ENCODE results near the gene MCEMP1. TPM values are rescaled to one million over a fixed set of nuclear protein-coding genes. Genes with fewer than 3 reads are reported as not detected.
A peak's percentile ranks its signal among the peaks of the same experiment; 100 is the strongest.

The MCEMP1 gene
- total RNA-seq, 1 experiment from 2014 or later, result not detected

- no peaks in the 10 kb centered on the region for H3K36me3 ChIP-seq (replicated peaks; ENCODE audit: control insufficient read depth, insufficient read depth, low read length)
These were observed 28.7 kb downstream of the MCEMP1 start for GRCh38 chr19:7705387-7706187.

DNA sequence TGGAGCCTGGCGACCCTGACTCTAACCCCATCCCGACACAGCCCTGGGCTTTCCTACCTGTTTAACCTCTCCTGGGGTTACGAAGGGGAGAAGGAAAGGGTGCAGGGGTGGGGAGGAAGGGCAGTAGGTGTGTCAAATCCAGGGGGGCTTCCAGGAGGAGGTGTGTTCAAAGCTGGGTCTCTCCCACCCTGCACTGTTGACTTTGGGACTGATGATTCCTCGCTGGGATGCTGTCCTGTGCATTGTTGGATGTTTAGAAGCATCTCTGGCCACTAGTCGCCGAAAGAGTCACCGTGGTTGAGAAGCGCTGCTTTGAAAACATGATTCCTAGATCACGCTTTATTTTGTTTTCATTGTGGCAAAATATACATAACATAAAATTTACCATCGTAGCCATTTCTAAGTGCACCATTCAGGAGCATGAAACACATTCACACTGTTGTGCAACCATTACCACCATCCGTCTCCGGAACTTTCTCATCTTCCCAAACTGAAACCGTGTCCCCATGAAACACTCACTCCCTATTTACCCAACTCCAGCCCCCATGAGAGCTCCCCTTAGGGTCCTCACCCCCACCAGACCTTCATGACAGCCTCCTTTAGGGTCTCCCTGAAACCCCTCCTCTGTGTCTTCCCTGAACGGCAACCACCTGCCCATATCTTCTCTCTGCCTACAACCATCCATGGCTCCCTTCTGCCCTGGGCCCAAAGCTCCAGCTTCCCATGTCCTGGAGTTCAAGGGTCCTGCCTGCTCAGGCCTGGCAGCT, 29.5 kb downstream of the MCEMP1 start:
- no peaks in the 10 kb centered on the region for H3K27me3 ChIP-seq (ENCODE audit: control insufficient read depth, insufficient read depth, low read length)
- no peak overlapping the region for H3K4me3 ChIP-seq (ENCODE audit: insufficient read depth, low read depth, low read length)
- DNase-seq, result no peak
- H3K36me3 ChIP-seq (replicated peaks; ENCODE audit: control insufficient read depth, insufficient read depth, low read length), result no peaks in the 10 kb centered on the region

More at GRCh38 chr19:7705387-7706187, 28.7 kb downstream of the MCEMP1 start:
- Histone ChIP-seq H3K4me3 (ENCODE audit: insufficient read depth, low read depth, low read length) (no peak overlapping the region), H3K27me3 (ENCODE audit: control insufficient read depth, insufficient read depth, low read length) (no peaks in the 10 kb centered on the region; the same call in 1 of the 2 replicates)
- DNase-seq, result peak; percentile 31

DNA sequence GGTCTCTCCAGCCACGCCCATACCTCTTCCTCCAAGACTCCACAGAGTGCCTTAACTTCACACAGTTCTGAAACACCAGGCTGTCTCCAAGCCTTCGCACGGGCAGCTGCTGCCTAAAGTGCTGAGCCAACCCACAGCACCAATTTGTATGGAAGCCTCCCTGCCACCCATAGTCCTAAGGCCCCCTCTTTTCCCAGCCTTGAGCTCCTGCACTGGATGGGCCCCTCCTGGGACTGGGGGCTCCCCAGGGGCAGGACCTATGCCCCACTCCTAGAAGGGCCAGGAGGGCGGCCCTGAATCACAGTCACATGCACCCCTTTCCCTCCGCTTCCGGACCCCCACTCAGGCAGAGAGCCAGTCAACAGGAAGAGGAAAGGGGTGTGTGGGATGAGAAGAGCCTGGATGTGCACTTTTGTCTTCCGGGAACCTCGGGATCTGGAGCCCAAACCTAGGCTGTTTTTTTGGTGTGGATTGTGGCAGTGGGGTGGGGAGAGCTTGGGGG, 30.1 kb downstream of the MCEMP1 start:
- DNase-seq, result peak; percentile 43
- H3K36me3 ChIP-seq (replicated peaks; ENCODE audit: control insufficient read depth, insufficient read depth, low read length), result no peaks in the 10 kb centered on the region
- no peak overlapping the region for H3K4me3 ChIP-seq (ENCODE audit: insufficient read depth, low read depth, low read length)
- H3K27me3 ChIP-seq (ENCODE audit: control insufficient read depth, insufficient read depth, low read length), result no peaks in the 10 kb centered on the region

GRCh38 chr19:7709932-7710460, 33.1 kb downstream of the MCEMP1 start:
- H3K36me3 ChIP-seq (replicated peaks; ENCODE audit: control insufficient read depth, insufficient read depth, low read length), result no peaks in the 10 kb centered on the region
- H3K4me3 ChIP-seq (ENCODE audit: insufficient read depth, low read depth, low read length), result no peak overlapping the region
- DNase-seq, result no peak
- H3K27me3 ChIP-seq (ENCODE audit: control insufficient read depth, insufficient read depth, low read length), result no peaks in the 10 kb centered on the region

- H3K27me3 ChIP-seq (ENCODE audit: control insufficient read depth, insufficient read depth, low read length), result no peaks in the 10 kb centered on the region
- no peak for DNase-seq
- no peaks in the 10 kb centered on the region for H3K36me3 ChIP-seq (replicated peaks; ENCODE audit: control insufficient read depth, insufficient read depth, low read length)
- H3K4me3 ChIP-seq (ENCODE audit: insufficient read depth, low read depth, low read length), result no peak overlapping the region
These were observed 33.7 kb downstream of the MCEMP1 start for GRCh38 chr19:7710616-7711015.

DNA sequence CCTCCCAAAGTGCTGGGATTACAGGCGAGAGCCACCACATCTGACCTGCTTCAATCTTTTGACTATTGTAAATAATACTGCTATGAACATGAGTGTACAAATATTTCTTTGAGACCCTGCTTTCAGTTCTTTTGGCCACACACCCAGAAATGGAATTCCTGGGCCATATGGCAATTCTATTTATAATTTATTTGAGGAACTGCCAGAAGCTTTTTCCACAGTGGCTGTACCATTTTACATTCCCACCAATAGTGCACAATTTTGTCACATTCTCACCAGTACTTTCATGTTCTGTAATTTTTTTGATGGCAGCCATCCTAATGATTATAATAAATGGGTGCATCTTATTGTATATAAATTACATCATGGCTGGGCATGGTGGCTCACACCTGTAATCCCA, 38.8 kb downstream of the MCEMP1 start:
- no peak for DNase-seq
- no peaks in the 10 kb centered on the region for H3K27me3 ChIP-seq (ENCODE audit: control insufficient read depth, insufficient read depth, low read length)
- H3K36me3 ChIP-seq (replicated peaks; ENCODE audit: control insufficient read depth, insufficient read depth, low read length), result no peaks in the 10 kb centered on the region
- H3K4me3 ChIP-seq (ENCODE audit: insufficient read depth, low read depth, low read length), result no peak overlapping the region

DNA sequence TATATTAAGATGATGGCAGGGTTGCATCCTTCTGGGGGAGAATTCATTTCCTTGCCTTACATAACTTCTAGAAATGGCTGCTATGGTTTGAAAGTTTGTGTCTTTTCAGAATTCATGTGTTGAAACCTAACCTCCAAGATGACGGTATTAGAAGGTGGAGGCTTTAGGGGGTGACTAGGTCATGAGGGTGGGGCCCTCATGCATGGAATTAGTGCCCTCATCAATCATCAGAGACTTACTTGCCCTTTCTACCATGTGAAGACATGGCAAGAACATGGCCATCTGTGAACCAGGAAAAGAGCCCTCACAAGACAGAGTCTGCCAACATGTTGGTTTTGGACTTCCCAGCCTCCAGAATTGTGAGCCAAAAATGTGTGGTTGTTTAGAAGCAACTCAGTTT, 39.9 kb downstream of the MCEMP1 start:
- Histone ChIP-seq H3K36me3 (replicated peaks; ENCODE audit: control insufficient read depth, insufficient read depth, low read length) (no peaks in the 10 kb centered on the region), H3K27me3 (ENCODE audit: control insufficient read depth, insufficient read depth, low read length) (no peaks in the 10 kb centered on the region), H3K4me3 (ENCODE audit: insufficient read depth, low read depth, low read length) (no peak overlapping the region)
- no peak for DNase-seq

DNA sequence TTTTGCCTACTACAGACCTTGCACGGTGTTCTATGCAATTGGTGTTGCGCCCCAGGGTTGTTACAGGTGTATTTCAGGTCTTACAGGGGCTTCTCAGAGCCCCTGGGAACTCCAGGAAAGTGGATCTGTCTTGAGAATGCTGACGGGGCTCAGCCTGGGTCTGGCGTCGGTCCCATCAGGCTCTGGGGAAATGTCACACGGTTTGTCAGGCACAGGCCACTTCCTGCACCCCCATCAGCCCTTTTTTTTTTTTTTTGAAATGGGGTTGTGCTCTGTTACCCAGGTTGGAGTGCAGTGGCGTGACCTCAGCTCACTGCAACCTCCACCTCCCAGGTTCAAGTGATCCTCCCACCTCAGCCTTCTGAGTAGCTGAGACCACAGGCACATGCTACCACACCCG, 41.8 kb downstream of the MCEMP1 start:
- H3K4me3 ChIP-seq (ENCODE audit: insufficient read depth, low read depth, low read length), result no peak overlapping the region
- DNase-seq, result no peak
- no peaks in the 10 kb centered on the region for H3K27me3 ChIP-seq (ENCODE audit: control insufficient read depth, insufficient read depth, low read length)
- no peaks in the 10 kb centered on the region for H3K36me3 ChIP-seq (replicated peaks; ENCODE audit: control insufficient read depth, insufficient read depth, low read length)

DNA sequence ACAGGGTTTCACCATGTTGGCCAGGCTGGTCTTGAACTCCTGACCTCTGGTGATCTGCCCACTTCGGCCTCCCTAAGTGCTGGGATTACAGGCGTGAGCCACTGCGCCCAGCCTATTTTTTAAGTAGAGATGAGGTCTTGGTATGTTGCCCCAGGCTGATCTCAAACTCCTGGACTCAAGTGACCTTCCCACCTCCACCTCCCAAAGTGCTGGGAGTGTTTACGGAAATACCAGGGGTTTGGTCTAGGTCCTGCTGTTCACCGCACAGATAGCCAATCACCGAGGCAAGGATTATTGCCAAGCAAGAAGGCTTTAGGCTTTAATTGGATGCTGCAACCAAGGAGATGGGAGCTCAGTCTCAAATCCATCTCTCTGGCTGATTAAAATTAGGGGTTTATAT, 43.5 kb downstream of the MCEMP1 start:
- no peaks in the 10 kb centered on the region for H3K36me3 ChIP-seq (replicated peaks; ENCODE audit: control insufficient read depth, insufficient read depth, low read length)
- H3K4me3 ChIP-seq (ENCODE audit: insufficient read depth, low read depth, low read length), result no peak overlapping the region
- no peak for DNase-seq
- no peaks in the 10 kb centered on the region for H3K27me3 ChIP-seq (ENCODE audit: control insufficient read depth, insufficient read depth, low read length)

DNA sequence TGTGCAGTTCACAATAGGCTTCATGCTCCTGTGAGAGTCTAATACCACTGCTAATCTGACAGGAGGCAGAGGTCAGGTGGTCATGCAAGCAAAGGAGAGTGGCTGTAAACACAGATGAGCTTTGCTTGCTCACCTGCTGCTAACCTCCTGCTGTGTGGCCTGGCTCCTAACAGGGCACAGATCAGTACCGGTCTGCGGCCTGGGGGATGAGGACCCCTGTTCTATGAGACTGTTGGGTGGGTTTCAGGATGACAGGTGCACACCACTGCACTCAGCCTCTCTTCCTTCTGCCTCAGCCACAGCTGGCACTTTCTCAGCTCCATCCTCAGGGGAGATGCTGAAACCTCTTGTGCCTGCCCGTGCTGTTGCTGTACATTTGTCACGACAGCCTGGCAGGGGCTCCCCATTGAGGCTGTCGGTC, 45.4 kb downstream of the MCEMP1 start:
- no peak for DNase-seq
- H3K27me3 ChIP-seq (ENCODE audit: control insufficient read depth, insufficient read depth, low read length), result no peaks in the 10 kb centered on the region
- H3K36me3 ChIP-seq (replicated peaks; ENCODE audit: control insufficient read depth, insufficient read depth, low read length), result no peaks in the 10 kb centered on the region
- no peak overlapping the region for H3K4me3 ChIP-seq (ENCODE audit: insufficient read depth, low read depth, low read length)

DNA sequence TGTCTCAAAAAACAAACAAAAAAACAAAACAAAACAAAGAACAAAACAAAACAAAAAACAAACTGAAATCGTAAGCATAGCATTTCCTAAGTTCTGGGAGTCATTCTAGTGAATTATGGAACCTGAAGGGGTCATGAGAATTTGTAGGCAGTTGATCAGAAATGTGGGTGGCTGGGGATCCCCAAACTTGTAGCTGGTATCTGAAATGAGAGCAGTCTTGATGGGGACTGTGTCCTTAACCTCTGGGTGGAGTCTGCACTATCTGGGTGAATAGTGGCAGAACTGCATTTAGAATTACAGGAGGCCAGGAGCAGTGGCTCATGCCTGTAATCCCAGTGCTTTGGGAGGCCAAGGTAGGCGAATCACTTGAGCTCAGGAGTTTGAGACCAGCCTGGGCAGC, 48.9 kb downstream of the MCEMP1 start:
- no peak for DNase-seq
- peaks cover 23% of the 10 kb centered on the region for H3K27me3 ChIP-seq (ENCODE audit: control insufficient read depth, insufficient read depth, low read length)
- no peaks in the 10 kb centered on the region for H3K36me3 ChIP-seq (replicated peaks; ENCODE audit: control insufficient read depth, insufficient read depth, low read length)
- no peak overlapping the region for H3K4me3 ChIP-seq (ENCODE audit: insufficient read depth, low read depth, low read length)

- no peak overlapping the region for H3K4me3 ChIP-seq (ENCODE audit: insufficient read depth, low read depth, low read length)
- DNase-seq, result peak; percentile 77
These were observed 52.3 kb downstream of the MCEMP1 start for GRCh38 chr19:7729211-7729610.

More at GRCh38 chr19:7729211-7729610, 52.3 kb downstream of the MCEMP1 start:
- no peaks in the 10 kb centered on the region for H3K36me3 ChIP-seq (replicated peaks; ENCODE audit: control insufficient read depth, insufficient read depth, low read length)
- peaks cover 37% of the 10 kb centered on the region for H3K27me3 ChIP-seq (ENCODE audit: control insufficient read depth, insufficient read depth, low read length)

Measured in H7 (cell line).